Naive thymus-derived CD4-positive, alpha-beta T cell (primary cell): ENCODE measurements around the gene TPM2. TPM values are rescaled to one million over a fixed set of nuclear protein-coding genes. Genes with fewer than 3 reads are reported as not detected.

Source experiments
- ATAC-seq: fragments of 150-1000 bp; cut with Tn5 transposase; 2 replicates; pipeline ENCODE4 v1.10.0; 2021; ENCODE audit warnings: mild to moderate bottlenecking, moderate library complexity
- CTCF ChIA-PET: fragments of 350-600 bp; sonication (Branson Sonifier 250); formaldehyde crosslinking; loops from one replicate; lab custom pipeline; 2021; ENCODE audit warnings: antibody characterized with exemption; lab: Charles Lee
- POLR2A ChIA-PET: fragments of 350-600 bp; sonication (Branson Sonifier 250); formaldehyde crosslinking; loops from one replicate; lab custom pipeline; 2021; ENCODE audit warnings: antibody characterized with exemption, inconsistent platforms; lab: Charles Lee
- DNase-seq, 9 donors: peaks; one replicate each; pipeline versions ENCODE4 v3.0.0 to v3.0.0-alpha.2; 2020 to 2022; ENCODE audit warnings: mixed read lengths in 1 of 9
- H3K27ac ChIP-seq: one replicate; pipeline ENCODE4 v1.7.0; 2013; ENCODE audit warnings: mild to moderate bottlenecking, low read depth, low read length, moderate library complexity
- H3K27me3 ChIP-seq, 2 donors: one replicate each; pipeline ENCODE4 v1.7.0; 2013; ENCODE audit warnings: low read length in 2 of 2, mild to moderate bottlenecking in 2 of 2, moderate library complexity in 2 of 2; ENCODE audit not compliant: control insufficient read depth in 2 of 2, insufficient read depth in 2 of 2
- H3K36me3 ChIP-seq, 3 experiments: 1 replicate in 2 of 3; 2 replicates in 1 of 3; pipeline ENCODE4 v1.7.0; 2013; ENCODE audit warnings: low read length in 3 of 3, mild to moderate bottlenecking in 3 of 3, moderate library complexity in 1 of 3; ENCODE audit not compliant: insufficient read depth in 3 of 3, control insufficient read depth in 2 of 3
- H3K4me1 ChIP-seq, 2 donors: one replicate each; pipeline ENCODE4 v1.7.0; 2013; ENCODE audit warnings: low read length in 2 of 2, mild to moderate bottlenecking in 2 of 2, moderate library complexity in 1 of 2; ENCODE audit not compliant: control insufficient read depth in 2 of 2, insufficient read depth in 2 of 2
- H3K4me3 ChIP-seq: 2 replicates; pipeline ENCODE4 v1.7.0; 2013; ENCODE audit warnings: mild to moderate bottlenecking, low read length
- H3K9me3 ChIP-seq, 3 experiments: 1 replicate in 2 of 3; 2 replicates in 1 of 3; pipeline ENCODE4 v1.7.0; 2013; ENCODE audit warnings: low read length in 3 of 3; ENCODE audit not compliant: control insufficient read depth in 2 of 3
- H3K27ac Mint-ChIP-seq, 9 donors: one replicate each; pipeline ENCODE4 v1.8.0; 2020 to 2022; ENCODE audit warnings: mixed read lengths in 9 of 9, mild to moderate bottlenecking in 8 of 9, moderate library complexity in 5 of 9, inconsistent platforms in 2 of 9
- H3K27me3 Mint-ChIP-seq, 5 donors: one replicate each; pipeline ENCODE4 v1.8.0; 2021 to 2022; ENCODE audit warnings: mixed read lengths in 5 of 5, mild to moderate bottlenecking in 1 of 5
- H3K36me3 Mint-ChIP-seq, 5 donors: one replicate each; pipeline ENCODE4 v1.8.0; 2020 to 2022; ENCODE audit warnings: mixed read lengths in 5 of 5, mild to moderate bottlenecking in 3 of 5, inconsistent platforms in 1 of 5
- H3K4me1 Mint-ChIP-seq, 7 donors: one replicate each; pipeline ENCODE4 v1.8.0; 2020 to 2022; ENCODE audit warnings: mixed read lengths in 7 of 7, mild to moderate bottlenecking in 3 of 7, inconsistent platforms in 1 of 7
- H3K4me3 Mint-ChIP-seq, 10 donors: one replicate each; pipeline ENCODE4 v1.8.0; 2020 to 2022; ENCODE audit warnings: mild to moderate bottlenecking in 10 of 10, mixed read lengths in 10 of 10, moderate library complexity in 6 of 10, inconsistent platforms in 2 of 10
- H3K9me3 Mint-ChIP-seq, 11 donors: one replicate each; pipeline ENCODE4 v1.8.0; 2020 to 2022; ENCODE audit warnings: mixed read lengths in 11 of 11, mild to moderate bottlenecking in 4 of 11, inconsistent platforms in 1 of 11, moderate library complexity in 1 of 11
- intact Hi-C, 2 donors: fragments of 100-400 bp; cut with micrococcal nuclease; formaldehyde crosslinking; loops; one replicate each; pipeline ENCODE4 v1.15.1; 2023
- polyA plus RNA-seq, 2 donors: library from polyadenylated mRNA; unstranded; fragments of 300-500 nt; fragmentation: Illumina TruSeq; gene quantifications; one replicate each; pipeline ENCODE4 v1.2.3, GENCODE V29; 2021
- total RNA-seq, 6 experiments: library from RNA in 5 of 6; stranded (reverse) in 5 of 6; gene quantifications; 1 replicate in 5 of 6; 2 replicates in 1 of 6; pipeline ENCODE4 v1.2.3 and lab custom pipeline; 2021 to 2026

The TPM2 gene
- total and polyA plus RNA-seq, 7 experiments from 2014 or later = 0.87 to 136 (median 40.0) TPM; not detected in 1

DNA sequence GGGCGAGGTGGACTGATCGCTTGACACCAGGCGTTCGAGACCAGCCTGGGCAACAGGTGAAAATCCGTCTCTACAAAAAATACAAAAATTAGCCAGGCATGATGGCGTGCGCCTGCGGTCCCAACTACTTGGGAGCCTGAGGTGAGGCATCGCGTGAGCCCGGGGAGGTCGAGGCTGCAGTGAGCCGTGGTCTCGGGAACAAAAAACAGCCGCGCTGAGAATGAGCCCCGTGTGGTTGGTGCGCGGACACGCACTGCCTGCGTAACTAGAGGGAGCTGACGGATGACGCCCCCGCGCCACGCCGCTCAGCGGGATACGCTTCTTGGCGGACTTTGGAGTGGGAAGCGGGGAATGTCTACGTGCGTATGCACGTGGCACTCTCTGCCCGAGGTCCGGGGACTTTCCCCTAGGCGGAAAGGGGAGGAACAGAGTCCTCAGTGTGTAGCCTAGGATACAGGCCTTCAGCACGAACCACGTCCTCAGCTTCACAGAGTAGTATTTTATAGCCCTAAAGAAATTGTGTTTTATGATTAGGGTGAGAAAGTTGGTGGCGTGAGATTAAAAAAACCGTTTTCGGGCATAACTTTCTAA is 32.1 kb downstream of the TPM2 start, which contains the start of gene RMRP:
RMRP (minus strand) TSS at position 474 of the 591 bp plus-strand sequence.
- Mint-ChIP-seq H3K27ac (peak within 1 kb of the TSS; percentile 97 to 100 (median 100)), H3K9me3 (peaks cover 0 to 13% (median 0%) of the 10 kb centered on the region in 11 donors), H3K27me3 (peaks cover 0 to 6% (median 0%) of the 10 kb centered on the region in 5 donors), H3K4me1 (peaks cover 42 to 78% (median 69%) of the 10 kb centered on the region in 7 donors), H3K36me3 (peaks cover 0 to 25% (median 16%) of the 10 kb centered on the region in 5 donors), H3K4me3 (peak within 1 kb of the TSS; percentile 78 to 95 (median 90))
- no peaks in the 10 kb centered on the region for H3K27me3 ChIP-seq
- peak within 1 kb of the TSS; percentile 94 for H3K4me3 ChIP-seq
- H3K9me3 ChIP-seq = no peaks in the 10 kb centered on the region
- ATAC-seq (peak; percentile 87), DNase-seq (peak; percentile 67 to 93 (median 91))
- POLR2A ChIA-PET = interaction anchor here (0.6 to 11.8 kb wide), 24 partner anchors 10 to 1022 kb away, joined by 3 to 264 read pairs (median 4); partner anchors contain the start of genes CD72, CREB3, GBA2 and RGP1
- peaks cover 35 to 48% of the 10 kb centered on the region in 2 donors for H3K4me1 ChIP-seq
- intact Hi-C loops = loop anchor here (1.0 to 5.0 kb wide), 14 partner anchors 8 to 545 kb away; partner anchors contain the start of genes CREB3 (in 2 of the 2), HINT2 (in 2 of the 2), TLN1 (in 2 of the 2) and ARHGEF39 (in 1 of the 2)
- H3K27ac ChIP-seq = peak within 1 kb of the TSS; percentile 99
- H3K36me3 ChIP-seq = peaks cover 0 to 12% (median 9%) of the 10 kb centered on the region in 3 experiments
- CTCF ChIA-PET = interaction anchor here (0.5 to 10.2 kb wide), 24 partner anchors 10 to 283 kb away, joined by 3 to 107 read pairs (median 4); partner anchors contain the start of genes CD72, CREB3, GBA2 and RGP1

GRCh38 chr9:35656831-35657545 is 32.7 kb downstream of the TPM2 start:
- Mint-ChIP-seq H3K4me1 (peaks cover 37 to 73% (median 65%) of the 10 kb centered on the region in 7 donors), H3K27ac (peak overlapping the region; percentile 97 to 100 (median 100)), H3K27me3 (peaks cover 0 to 6% (median 0%) of the 10 kb centered on the region in 5 donors), H3K9me3 (peaks cover 0 to 13% (median 0%) of the 10 kb centered on the region in 11 donors), H3K4me3 (peak overlapping the region; percentile 78 to 95 (median 90)), H3K36me3 (peaks cover 0 to 23% (median 16%) of the 10 kb centered on the region in 5 donors)
- peak overlapping the region; percentile 94 for H3K4me3 ChIP-seq
- no peak for ATAC-seq
- H3K27me3 ChIP-seq = no peaks in the 10 kb centered on the region
- H3K9me3 ChIP-seq = no peaks in the 10 kb centered on the region
- DNase-seq = peak in 3 of 9 donors; percentile 10 to 31 (median 14)
- ChIA-PET POLR2A (interaction anchor here (0.6 to 11.8 kb wide), 21 partner anchors 9 to 168 kb away, joined by 3 to 264 read pairs (median 4); partner anchors contain the start of genes CD72, CREB3, GBA2 and RGP1), CTCF (interaction anchor here (0.5 to 10.2 kb wide), 15 partner anchors 10 to 736 kb away, joined by 3 to 107 read pairs (median 3); partner anchors contain the start of genes CD72, CREB3, GBA2 and RGP1)
- peak overlapping the region; percentile 99 for H3K27ac ChIP-seq
- intact Hi-C loops = loop anchor here in 1 of 2 donors (1.0 to 5.0 kb wide), 5 partner anchors 8 to 545 kb away; partner anchors contain the start of genes ARHGEF39, CREB3, HINT2 and TLN1
- peaks cover 33 to 45% of the 10 kb centered on the region in 2 donors for H3K4me1 ChIP-seq
- H3K36me3 ChIP-seq = peaks cover 0 to 12% (median 9%) of the 10 kb centered on the region in 3 experiments

DNA sequence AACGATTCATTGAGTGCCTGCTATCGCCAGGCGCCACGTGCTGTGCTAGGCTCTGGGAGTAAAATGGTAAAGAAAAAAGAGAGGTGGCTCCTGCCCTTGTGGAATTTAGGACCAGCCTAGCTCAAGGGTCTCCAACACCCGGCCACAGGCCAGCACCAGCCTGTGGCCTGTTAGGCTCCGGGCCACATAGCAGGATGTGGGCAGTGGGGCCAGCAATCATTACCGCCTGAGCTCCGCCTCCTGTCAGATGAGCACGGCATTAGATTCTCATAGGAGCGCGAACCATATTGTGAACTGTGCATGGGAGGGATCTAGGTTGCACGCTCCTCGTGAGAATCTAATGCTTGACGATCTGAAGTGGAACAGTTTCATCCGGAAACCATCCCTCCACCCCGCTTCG is 33.4 kb downstream of the TPM2 start:
- Mint-ChIP-seq H3K4me1 (peaks cover 34 to 73% (median 65%) of the 10 kb centered on the region in 7 donors), H3K36me3 (peaks cover 0 to 19% (median 16%) of the 10 kb centered on the region in 5 donors), H3K9me3 (peaks cover 0 to 13% (median 0%) of the 10 kb centered on the region in 11 donors), H3K27me3 (peaks cover 0 to 6% (median 0%) of the 10 kb centered on the region in 5 donors), H3K4me3 (peak overlapping the region in 9 of 10 donors; percentile 15 to 95 (median 90)), H3K27ac (peak overlapping the region; percentile 97 to 100 (median 100))
- no peak for DNase-seq
- Histone ChIP-seq H3K4me3 (no peak overlapping the region), H3K4me1 (peaks cover 34 to 46% of the 10 kb centered on the region in 2 donors), H3K36me3 (peaks cover 0 to 12% (median 9%) of the 10 kb centered on the region in 3 experiments), H3K9me3 (no peaks in the 10 kb centered on the region), H3K27me3 (no peaks in the 10 kb centered on the region), H3K27ac (peak overlapping the region; percentile 99)
- intact Hi-C loops = loop anchor here in 1 of 2 donors (5.0 kb wide), 1 partner anchor 544 kb away; no protein-coding TSS in a partner anchor
- ATAC-seq = no peak
- ChIA-PET POLR2A (interaction anchor here (0.7 to 11.8 kb wide), 10 partner anchors 9 to 156 kb away, joined by 3 to 264 read pairs (median 4); partner anchors contain the start of genes CD72, CREB3, SIT1 and SPAG8), CTCF (interaction anchor here (0.5 to 10.2 kb wide), 8 partner anchors 9 to 737 kb away, joined by 3 to 107 read pairs (median 17); partner anchors contain the start of genes CD72, SIT1 and TPM2)

- ChIA-PET POLR2A (no interaction called here), CTCF (interaction anchor here (0.7 to 1.9 kb wide), 2 partner anchors 11 to 123 kb away, joined by 3 to 6 read pairs; no protein-coding TSS in a partner anchor)
- peak overlapping the region in 6 of 9 donors; percentile 22 to 86 (median 54) for H3K27ac Mint-ChIP-seq
Observed at GRCh38 chr9:35653611-35654010, 36.1 kb downstream of the TPM2 start.

GRCh38 chr9:35652829-35653209 is 36.9 kb downstream of the TPM2 start:
- Mint-ChIP-seq H3K4me1 (peaks cover 33 to 68% (median 61%) of the 10 kb centered on the region in 7 donors), H3K9me3 (peaks cover 0 to 7% (median 0%) of the 10 kb centered on the region in 11 donors), H3K36me3 (peaks cover 0 to 20% (median 3%) of the 10 kb centered on the region in 5 donors), H3K4me3 (no peak overlapping the region), H3K27me3 (peaks cover 0 to 3% (median 0%) of the 10 kb centered on the region in 5 donors), H3K27ac (peak overlapping the region in 4 of 9 donors; percentile 28 to 69 (median 53))
- Histone ChIP-seq H3K27ac (peak overlapping the region; percentile 11), H3K9me3 (no peaks in the 10 kb centered on the region), H3K36me3 (no peaks in the 10 kb centered on the region), H3K27me3 (no peaks in the 10 kb centered on the region), H3K4me1 (peaks cover 28 to 47% of the 10 kb centered on the region in 2 donors), H3K4me3 (no peak overlapping the region)
- ATAC-seq (no peak), DNase-seq (no peak)
- intact Hi-C loops = loop anchor here in 1 of 2 donors (5.0 kb wide), 1 partner anchor 749 kb away; the partner anchor contains the start of gene RNF38
- POLR2A ChIA-PET = interaction anchor here (1.3 to 10.8 kb wide), 3 partner anchors 8 to 97 kb away, joined by 3 to 264 read pairs (median 5); partner anchors contain the start of genes ARHGEF39, CCDC107, RGP1 and RMRP
- CTCF ChIA-PET = interaction anchor here (0.7 to 9.4 kb wide), 2 partner anchors 38 to 124 kb away, joined by 3 to 118 read pairs; partner anchors contain the start of gene CD72

More at GRCh38 chr9:35653611-35654010, 36.1 kb downstream of the TPM2 start:
- Histone ChIP-seq H3K27ac (no peak overlapping the region), H3K4me1 (peaks cover 21 to 42% of the 10 kb centered on the region in 2 donors), H3K9me3 (no peaks in the 10 kb centered on the region), H3K27me3 (no peaks in the 10 kb centered on the region), H3K4me3 (no peak overlapping the region), H3K36me3 (peaks cover 0 to 4% (median 0%) of the 10 kb centered on the region in 3 experiments)
- peaks cover 0 to 13% (median under 1%) of the 10 kb centered on the region in 5 donors for H3K36me3 Mint-ChIP-seq
- peaks cover 0 to 6% (median 0%) of the 10 kb centered on the region in 5 donors for H3K27me3 Mint-ChIP-seq
- no peak for DNase-seq
- peaks cover 0 to 13% (median 0%) of the 10 kb centered on the region in 11 donors for H3K9me3 Mint-ChIP-seq
- peaks cover 25 to 62% (median 55%) of the 10 kb centered on the region in 7 donors for H3K4me1 Mint-ChIP-seq
- H3K4me3 Mint-ChIP-seq = peak overlapping the region in 1 of 10 donors; percentile 51
- intact Hi-C loops = loop anchor here in 1 of 2 donors (5.0 kb wide), 1 partner anchor 749 kb away; the partner anchor contains the start of gene RNF38
- ATAC-seq = no peak
